GM18511 (cell line): ENCODE data around the gene UBA5.
A peak's percentile ranks its signal among the peaks of the same experiment; 100 is the strongest.
"Not testable (repeated sequence)": the region's sequence is repeated elsewhere in the genome, so short reads cannot be mapped to it uniquely, and the experiment has no call there.

Experiments used
- ATAC-seq: cut with Tn5 transposase; IDR thresholded peaks from one replicate; pipeline ENCODE4 v1.9.1; 2021; ENCODE audit warnings: mild to moderate bottlenecking, moderate library complexity; ENCODE audit not compliant: unreplicated experiment

The UBA5 gene

DNA sequence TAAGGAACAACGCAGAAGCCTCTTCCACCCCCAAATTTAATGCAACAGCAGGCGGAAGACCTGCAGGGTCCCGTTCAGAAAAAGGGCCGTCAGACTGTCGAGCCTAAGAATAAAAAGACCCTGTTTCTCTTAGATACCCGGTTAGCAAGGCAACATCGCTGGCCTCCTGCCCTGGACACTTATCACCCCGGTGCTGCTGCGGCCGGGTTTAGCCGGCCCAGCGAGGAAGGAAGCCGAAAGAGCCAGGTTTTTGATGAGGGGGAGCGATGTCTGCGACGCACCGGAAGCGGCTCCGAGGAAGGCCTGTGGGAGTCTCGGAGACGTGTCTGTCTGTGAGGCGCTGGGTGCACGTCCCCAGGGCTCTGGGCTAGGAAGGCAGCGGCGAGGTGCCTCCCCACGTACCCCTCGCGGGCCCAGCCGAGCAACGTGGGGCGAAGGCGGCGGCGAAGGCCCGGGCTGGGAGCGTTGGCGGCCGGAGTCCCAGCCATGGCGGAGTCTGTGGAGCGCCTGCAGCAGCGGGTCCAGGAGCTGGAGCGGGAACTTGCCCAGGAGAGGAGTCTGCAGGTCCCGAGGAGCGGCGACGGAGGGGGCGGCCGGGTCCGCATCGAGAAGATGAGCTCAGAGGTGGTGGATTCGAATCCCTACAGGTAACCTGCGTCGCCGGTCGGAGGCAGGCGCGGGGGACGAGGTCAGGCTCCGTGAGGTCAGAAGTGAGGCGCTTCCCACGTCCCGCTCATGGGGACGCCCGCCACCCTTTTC lies at the start of gene UBA5:
Gene UBA5, plus strand, starts transcription at position 278 of the 759 bp plus-strand sequence. Its CDS starts 209 bp downstream, at position 487.
- ATAC-seq = peak; percentile 78

DNA sequence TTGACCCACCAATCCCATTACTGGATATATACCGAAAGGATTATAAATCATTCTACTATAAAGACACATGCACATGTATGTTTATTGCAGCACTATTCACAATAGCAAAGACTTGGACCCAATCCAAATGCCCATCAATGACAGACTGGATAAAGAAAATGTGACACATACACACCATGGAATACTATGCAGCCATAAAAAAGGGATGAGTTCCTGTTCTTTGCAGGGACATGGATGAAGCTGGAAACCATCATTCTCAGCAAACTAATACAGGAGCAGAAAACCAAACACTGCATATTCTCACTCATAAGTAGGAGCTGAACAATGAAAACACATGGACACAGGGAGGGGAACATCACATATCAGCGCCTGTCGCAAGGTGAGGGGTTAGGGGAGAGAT lies 44.8 kb upstream of the UBA5 start:
- ATAC-seq = not testable (repeated sequence)

DNA sequence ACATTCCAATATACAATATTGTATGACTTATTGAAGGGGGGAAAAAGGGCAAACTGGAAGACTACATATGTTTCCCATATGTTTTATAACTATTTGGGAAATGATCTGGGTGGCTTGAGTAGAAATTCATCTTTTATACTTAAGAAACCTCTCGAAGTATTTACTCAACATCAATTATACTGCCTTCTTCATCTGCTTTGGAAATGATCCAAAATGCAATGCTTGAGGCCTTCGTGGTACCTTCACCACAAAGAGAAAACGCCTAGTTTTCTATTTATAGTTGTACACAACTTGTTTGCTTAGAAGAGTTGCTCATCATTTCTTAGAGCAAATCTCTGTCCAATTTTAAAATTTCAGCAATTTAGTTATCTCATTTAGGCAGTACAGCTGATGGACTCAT lies 44.2 kb upstream of the UBA5 start:
- ATAC-seq = no peak

DNA sequence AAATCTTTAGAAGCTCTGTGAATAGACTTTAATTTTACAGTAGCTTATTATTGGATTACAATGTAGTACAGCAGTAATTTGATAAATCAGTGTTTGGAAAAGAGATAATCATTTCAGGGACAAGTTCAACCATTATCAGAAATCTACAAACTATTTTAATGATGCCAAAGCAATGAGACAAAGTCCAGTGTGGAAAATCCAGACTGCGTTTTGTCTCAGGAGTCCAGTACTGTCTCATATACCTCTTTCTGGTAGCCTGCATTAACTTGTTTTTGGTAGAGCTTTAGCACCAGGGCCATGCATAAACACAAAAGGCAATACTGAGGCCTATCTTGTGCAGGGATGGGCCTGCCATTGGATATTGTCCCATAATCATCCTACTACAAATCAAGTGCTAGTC lies 43.3 kb upstream of the UBA5 start:
- ATAC-seq = no peak

DNA sequence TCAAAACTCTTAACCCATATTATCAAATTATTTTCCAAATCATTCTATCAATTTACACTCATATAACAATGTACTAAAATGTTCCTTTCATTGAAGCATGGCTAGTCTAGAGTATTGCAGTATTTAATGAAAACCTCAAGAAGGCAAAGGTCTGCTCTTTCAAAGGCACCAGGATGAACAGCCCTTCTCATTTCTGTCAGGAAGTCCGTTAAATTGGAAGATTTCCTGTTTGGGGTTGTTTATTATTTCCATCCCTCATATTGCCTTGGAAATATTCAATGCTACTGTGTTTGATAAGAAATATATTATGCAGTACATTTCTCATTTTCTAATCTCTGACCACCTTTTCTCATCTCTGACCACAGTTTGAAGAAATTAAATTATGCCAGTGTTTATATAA lies 38.0 kb upstream of the UBA5 start:
- ATAC-seq = no peak

DNA sequence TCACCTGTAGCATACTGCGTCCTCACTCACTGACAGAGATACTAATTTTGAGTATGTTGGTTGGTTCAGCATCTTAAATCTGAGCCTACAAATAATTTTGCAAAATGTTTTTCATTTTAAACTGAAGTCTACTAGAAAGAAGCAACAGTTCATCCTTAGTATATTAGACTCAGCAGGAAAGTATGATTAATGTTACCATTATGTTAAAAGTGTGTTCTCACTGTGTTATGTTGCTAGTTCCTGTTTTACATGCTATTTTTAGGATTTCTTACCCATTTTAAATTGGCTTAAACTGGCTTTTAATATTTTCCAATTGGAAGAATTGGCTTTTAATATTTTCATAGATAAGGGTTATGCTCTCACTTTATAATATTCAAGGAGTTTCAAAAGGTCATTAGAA lies 37.4 kb upstream of the UBA5 start:
- no peak for ATAC-seq

DNA sequence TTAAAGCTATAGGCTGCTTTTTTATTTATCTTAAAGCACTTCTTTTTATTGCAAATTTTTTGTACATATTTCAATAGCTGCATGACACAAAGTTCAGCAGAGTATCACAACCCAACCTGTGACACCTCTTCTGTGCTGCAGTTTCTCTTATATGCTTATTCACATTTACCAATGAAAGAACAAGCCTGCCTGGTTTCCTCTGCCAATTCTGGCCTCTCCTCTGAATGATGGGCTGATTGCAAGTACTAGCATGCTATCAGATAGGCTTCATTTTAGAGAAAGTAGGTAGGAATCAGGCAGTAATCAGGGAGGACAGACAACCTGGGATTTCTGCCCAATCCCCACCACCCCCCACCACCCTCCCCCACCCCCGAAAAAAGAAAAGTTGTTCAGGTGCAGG lies 36.5 kb upstream of the UBA5 start:
- ATAC-seq = no peak

DNA sequence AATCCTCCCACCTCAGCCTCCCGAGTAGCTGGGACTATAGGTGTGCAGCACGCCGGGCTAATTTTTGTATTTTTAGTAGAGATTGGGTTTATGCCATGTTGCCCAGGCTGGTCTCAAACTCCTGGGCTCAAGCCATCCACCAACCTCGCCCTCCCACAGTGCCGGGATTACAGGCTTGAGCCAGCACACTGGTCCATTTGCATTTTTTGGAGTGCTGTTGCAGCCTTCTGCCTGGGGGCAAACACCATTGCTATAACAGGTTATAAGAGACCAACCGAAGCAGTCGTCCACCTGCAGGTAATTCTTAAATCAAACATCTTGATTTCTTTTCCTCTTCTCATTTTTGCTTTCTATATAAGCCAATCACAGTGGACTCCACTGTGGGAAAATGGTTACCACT lies 35.3 kb upstream of the UBA5 start:
- no peak for ATAC-seq

DNA sequence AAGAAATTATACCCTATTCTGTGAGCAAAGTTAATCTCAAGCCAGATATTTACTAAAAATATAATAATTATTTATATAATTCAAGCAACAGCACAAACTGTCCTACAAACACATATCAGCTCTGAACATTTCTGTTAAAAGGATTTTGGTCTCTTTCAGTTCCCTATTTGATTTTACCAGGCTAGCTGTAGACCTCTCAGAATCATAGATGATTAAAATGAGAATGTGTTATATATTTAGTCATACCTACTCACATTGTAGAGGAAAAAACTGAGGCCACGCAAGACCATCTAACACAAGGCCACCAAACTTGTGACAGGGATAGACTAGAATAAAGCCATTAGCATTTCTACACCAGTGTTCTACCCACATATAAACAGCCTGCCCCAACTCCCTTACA lies 34.5 kb upstream of the UBA5 start:
- peak; percentile 93 for ATAC-seq

- no peak for ATAC-seq
Observed at GRCh38 chr3:132626955-132627354, 33.2 kb upstream of the UBA5 start.

GRCh38 chr3:132628157-132628556 lies 32.0 kb upstream of the UBA5 start:
- ATAC-seq = no peak

DNA sequence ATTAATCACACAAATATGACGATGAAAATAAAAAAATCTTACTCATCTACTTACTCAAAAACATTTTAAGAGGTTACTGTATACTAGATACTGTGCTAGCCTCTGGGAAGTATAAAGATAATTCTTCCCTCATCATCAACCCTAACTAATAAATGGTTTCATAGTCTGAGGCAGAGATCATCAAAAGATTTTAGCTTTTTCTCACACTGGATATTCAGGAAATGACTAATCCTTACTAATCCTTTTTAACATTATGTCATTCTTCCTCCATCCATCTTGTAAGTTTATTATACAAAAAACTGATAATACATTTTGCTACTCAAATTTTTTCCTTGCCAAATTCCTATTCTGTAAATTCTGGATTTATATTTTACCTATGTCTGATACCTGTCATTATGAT lies 30.2 kb upstream of the UBA5 start:
- ATAC-seq = no peak

DNA sequence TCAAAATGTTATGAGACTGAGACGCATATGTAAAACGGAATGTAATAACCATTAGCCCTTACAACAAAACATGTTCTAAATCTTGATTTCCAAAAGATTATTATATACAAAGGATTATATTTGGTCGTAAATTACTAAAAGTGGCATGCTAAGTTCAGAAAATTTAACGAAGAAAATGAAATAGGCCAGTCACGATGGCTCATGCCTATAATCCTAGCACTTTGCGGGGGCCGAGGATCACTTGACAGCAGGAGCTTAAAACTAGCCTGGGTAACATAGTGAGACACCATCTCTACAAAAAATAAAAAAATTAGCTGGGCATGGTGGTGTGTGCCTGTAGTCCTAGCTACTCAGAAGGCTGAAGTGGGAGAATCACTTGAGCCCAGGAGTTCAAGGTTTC lies 29.5 kb upstream of the UBA5 start:
- ATAC-seq = no peak

GRCh38 chr3:132635052-132635451 lies 25.1 kb upstream of the UBA5 start:
- no peak for ATAC-seq

DNA sequence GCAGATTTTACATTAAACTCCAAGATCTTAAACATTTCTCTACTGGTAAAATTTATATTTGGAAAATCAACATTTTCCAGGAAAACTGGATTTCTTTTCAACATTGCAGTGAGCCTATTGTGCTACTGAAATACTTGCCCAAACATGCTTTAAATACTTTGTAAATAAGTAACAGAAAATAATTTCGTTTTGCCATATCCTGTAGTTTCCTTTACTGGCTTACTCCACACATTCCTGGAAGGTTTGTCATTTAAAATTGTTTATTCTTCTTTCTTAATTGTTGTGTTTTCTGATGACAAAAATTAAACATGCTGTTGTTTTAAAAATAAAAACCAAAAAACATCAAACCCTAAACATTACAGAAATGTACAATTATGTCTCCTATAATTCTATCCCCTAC lies 22.5 kb upstream of the UBA5 start:
- ATAC-seq = no peak

GRCh38 chr3:132638706-132639105 lies 21.4 kb upstream of the UBA5 start:
- no peak for ATAC-seq

- not testable (repeated sequence) for ATAC-seq
Observed at GRCh38 chr3:132641427-132641826, 18.7 kb upstream of the UBA5 start.

GRCh38 chr3:132641837-132642538 lies 18.1 kb upstream of the UBA5 start:
- no peak for ATAC-seq

DNA sequence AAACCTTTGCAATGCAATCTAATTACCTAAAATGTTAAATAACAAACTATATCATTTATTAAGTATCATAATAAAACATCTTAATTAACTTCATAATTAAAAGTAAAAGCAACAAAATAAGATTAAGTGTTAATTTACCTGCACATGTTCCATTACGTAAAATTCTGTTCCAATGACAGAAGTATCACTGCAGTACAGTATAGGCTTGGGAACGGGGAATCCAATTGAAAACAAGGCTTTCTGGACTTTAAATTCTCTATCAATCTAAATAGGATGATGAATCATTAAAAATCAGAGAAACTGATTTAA lies 17.6 kb upstream of the UBA5 start:
- ATAC-seq = no peak

DNA sequence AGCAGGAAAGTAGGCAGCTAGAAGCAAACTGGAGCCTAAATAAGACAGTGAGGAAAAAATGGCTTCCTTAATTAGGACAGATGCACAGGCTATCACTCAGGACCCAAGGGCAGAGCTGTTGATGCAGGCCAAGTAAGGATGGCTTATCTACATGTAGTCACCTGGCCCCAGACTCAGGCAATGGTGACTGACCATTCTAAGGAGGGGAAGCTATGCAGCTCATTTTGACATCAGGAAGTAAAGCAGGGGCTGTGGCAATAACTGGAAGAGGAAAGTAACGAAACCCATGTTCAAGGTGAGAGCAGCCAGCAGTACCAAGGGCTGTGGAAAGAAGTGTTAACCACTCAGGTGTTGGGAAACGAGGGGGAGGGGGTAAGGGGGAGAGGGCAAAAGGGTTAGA lies 16.8 kb upstream of the UBA5 start:
- no peak for ATAC-seq

GRCh38 chr3:132645058-132645457 lies 15.1 kb upstream of the UBA5 start:
- no peak for ATAC-seq

DNA sequence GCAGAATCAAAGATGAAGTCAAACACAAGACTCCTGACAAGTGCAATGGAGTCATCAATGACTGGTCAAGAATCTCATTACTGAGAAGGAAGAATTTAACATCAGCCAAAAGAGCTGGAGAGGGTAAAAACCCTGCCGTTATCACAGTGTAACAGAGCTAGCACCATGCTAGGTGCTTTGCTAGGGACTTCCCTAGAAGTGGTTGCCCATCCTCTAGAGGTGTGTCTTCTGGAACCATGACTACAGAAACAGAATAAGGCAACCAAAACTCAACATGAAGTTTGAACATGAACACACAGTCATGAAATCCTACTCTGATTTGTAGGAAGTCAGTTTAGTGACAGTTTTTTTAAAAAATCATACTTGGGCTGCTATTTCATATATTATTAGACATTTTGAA lies 10.0 kb upstream of the UBA5 start:
- ATAC-seq = no peak
